ENCODE measurements around the gene PARVA.

Gene PARVA

DNA sequence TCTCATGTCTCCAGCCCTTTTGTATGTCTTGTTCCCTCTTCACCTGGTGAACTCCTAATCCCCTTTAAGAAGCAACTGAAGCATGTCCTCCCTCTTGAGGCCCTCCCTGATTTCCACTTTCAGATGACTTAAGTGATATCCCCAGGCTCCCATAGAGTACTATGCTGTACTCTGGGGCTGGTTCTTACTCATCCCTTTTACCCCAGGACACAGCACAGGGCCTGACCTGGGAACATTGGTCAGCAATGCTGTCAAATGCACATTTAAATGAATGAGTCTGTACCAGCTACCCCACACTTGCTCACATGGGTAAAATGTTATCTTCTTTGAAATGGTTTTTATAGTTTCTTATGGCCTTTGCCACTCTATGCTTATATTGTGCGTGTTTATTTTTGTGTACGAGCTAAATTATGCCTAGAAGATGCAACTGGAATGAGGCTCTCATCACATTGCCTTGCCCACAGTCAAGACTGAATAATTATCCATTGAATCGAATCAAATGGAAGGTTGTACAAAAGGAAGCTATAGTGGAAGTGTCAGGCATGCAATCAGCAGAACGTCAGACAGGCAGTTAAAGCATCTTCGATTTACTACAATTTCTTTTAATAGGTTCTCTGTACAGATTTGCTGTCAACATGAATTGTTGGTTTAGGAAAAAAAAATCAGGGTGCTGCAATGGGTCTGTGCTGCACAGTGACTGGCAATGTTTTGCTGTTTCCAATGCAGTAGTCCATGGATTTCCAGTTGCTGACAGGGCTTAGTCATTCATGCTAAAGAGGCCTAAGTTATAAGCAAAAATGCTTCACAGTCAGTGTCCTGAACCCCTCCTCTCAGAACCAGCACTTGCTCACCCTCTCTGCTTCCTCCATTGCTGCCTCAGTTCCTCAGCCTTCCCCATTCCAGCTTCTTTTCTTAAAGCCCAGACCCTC is 79.5 kb downstream of the PARVA start:
- no peak overlapping the region for H3K27ac ChIP-seq
- no peaks in the 10 kb centered on the region for H4K20me1 ChIP-seq
- TF ChIP-seq Cebpa-rat (IDR thresholded peaks at IDR 0.05): no peak
- H3K4me1 ChIP-seq: no peaks in the 10 kb centered on the region
- no peaks in the 10 kb centered on the region for H3K9me3 ChIP-seq
- H3K4me3 ChIP-seq: no peak overlapping the region
- no peak overlapping the region for H3K4me2 ChIP-seq
- no peaks in the 10 kb centered on the region for H3K27me3 ChIP-seq
- no peak overlapping the region for H3K9ac ChIP-seq
- H3K36me3 ChIP-seq: no peaks in the 10 kb centered on the region

DNA sequence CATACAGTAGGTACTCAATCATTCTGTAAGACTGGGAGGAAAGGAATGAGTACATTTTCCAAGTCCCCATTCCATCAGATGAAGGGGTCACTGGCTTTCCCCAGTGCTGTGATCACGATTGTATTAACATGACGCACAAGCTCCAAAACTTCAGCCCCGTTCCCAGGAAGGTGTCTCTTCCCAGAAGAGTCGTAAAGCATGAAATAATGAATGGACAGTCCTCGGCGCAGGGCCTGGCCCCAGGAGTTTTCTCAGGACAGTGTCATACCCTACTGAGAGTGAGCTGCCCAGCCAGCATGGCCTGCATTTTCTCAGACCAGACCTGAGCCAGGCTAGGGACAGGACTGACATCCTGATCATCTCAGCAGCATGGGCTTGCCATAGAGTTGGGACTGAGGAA is 80.7 kb downstream of the PARVA start:
- no peaks in the 10 kb centered on the region for H3K27me3 ChIP-seq
- H3K4me3 ChIP-seq: no peak overlapping the region
- no peaks in the 10 kb centered on the region for H3K4me1 ChIP-seq
- no peaks in the 10 kb centered on the region for H4K20me1 ChIP-seq
- H3K27ac ChIP-seq: no peak overlapping the region
- no peak for TF ChIP-seq Cebpa-rat (IDR thresholded peaks at IDR 0.05)
- H3K4me2 ChIP-seq: no peak overlapping the region
- H3K9me3 ChIP-seq: no peaks in the 10 kb centered on the region
- no peaks in the 10 kb centered on the region for H3K36me3 ChIP-seq
- no peak overlapping the region for H3K9ac ChIP-seq

DNA sequence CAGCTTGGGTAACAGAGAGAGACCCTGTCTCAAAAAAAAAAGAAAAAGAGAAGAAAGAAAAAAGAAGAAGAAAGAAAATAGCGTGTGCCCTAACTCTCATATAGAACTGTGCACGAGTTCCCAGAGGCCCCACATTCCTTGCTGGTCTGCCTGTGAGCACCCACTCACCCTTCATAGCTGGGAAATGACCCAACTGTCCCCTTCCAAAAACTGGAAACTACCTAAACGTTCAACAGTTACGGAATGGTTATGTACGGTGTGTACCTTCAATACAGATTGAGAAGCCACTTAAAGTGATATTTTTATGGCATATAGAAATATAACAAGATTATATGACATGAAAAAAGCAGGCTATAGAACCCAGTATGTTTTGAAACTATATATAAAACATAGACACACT is 82.0 kb downstream of the PARVA start:
- H3K4me3 ChIP-seq: no peak overlapping the region
- H3K4me2 ChIP-seq: no peak overlapping the region
- H3K9ac ChIP-seq: no peak overlapping the region
- H3K27ac ChIP-seq: no peak overlapping the region
- no peak for TF ChIP-seq Cebpa-rat (IDR thresholded peaks at IDR 0.05)
- H3K9me3 ChIP-seq: peaks cover 6% of the 10 kb centered on the region; the same call in 1 of the 2 replicates
- H3K36me3 ChIP-seq: no peaks in the 10 kb centered on the region
- H3K4me1 ChIP-seq: no peaks in the 10 kb centered on the region
- no peaks in the 10 kb centered on the region for H3K27me3 ChIP-seq
- H4K20me1 ChIP-seq: no peaks in the 10 kb centered on the region

DNA sequence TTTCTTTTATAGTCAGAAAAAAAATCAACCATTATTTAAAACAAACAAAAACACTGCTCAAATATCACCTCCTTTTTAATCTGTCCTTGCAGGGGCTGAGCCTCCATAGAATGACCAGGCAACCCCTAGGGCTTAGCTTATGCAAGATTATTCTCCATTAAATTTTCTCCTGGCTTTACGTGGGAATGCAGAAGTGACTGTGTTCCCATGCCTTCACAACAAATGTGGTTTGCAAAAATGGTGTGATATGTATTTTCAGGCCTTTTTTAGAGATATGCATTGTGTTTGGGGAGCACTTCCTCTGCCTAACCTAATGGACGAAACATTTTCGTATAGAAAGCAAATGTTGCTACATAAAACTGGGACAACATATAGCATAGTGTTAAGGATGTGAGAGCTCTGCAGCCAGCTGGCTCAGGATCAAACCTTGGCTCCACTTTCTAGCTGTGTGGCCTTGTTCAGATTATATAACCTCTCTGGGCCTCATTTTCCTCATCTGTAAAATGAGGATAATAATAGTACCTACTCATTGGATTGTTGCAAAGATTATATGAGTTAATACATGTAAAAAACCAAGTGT is 82.6 kb downstream of the PARVA start:
- no peaks in the 10 kb centered on the region for H3K36me3 ChIP-seq
- H3K27me3 ChIP-seq: no peaks in the 10 kb centered on the region
- TF ChIP-seq Cebpa-rat (IDR thresholded peaks at IDR 0.05): no peak
- no peak overlapping the region for H3K4me3 ChIP-seq
- H4K20me1 ChIP-seq: no peaks in the 10 kb centered on the region
- peaks cover 11% of the 10 kb centered on the region for H3K9me3 ChIP-seq
- H3K4me1 ChIP-seq: no peaks in the 10 kb centered on the region
- H3K9ac ChIP-seq: no peak overlapping the region
- no peak overlapping the region for H3K4me2 ChIP-seq
- H3K27ac ChIP-seq: no peak overlapping the region

DNA sequence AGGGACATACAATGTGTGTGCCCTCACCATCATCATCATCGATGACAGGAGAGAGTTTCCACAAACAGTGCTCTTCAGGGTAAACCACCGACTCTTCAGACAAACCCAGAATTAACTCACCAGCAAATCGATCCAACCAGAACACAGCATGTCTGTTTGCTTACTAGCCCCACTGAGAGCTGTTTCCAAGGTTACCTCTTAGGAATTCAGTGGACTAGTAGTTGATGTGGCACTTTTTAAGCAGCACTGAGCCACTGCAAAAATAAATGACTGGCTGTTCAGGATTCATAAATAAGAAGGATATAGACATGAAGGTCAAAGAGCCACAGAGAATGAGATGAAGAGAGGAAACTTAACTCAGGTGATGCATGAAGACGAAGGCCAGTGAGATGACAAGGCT is 83.1 kb downstream of the PARVA start:
- Histone ChIP-seq H3K36me3 (no peaks in the 10 kb centered on the region), H3K9me3 (peaks cover 14% of the 10 kb centered on the region), H3K27ac (no peak overlapping the region), H3K4me1 (no peaks in the 10 kb centered on the region), H3K27me3 (no peaks in the 10 kb centered on the region), H3K4me3 (no peak overlapping the region), H3K9ac (no peak overlapping the region), H3K4me2 (no peak overlapping the region), H4K20me1 (no peaks in the 10 kb centered on the region)
- no peak for TF ChIP-seq Cebpa-rat (IDR thresholded peaks at IDR 0.05)

DNA sequence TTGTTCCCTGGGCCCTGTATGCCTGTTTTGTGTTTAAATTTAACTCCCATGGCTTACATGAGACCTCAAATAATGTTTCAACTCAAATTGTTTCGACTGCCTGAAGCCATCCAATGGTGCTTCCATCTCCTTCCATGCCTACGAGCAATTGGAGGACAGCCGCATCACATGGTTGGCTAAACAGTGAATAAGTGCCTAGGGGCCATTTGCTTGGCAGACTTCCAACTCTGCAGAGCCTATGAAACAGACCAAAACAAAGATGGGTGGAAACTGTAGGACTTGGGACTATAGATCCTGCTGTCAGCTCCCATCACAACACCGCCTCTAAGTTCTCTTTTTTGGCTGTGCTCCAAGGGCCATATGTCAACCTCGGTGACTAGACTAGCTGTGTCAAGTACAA is 84.1 kb downstream of the PARVA start:
- H3K36me3 ChIP-seq: no peaks in the 10 kb centered on the region
- no peak for TF ChIP-seq Cebpa-rat (IDR thresholded peaks at IDR 0.05)
- H3K27ac ChIP-seq: no peak overlapping the region
- no peak overlapping the region for H3K4me3 ChIP-seq
- H3K9me3 ChIP-seq: peaks cover 14% of the 10 kb centered on the region
- no peak overlapping the region for H3K9ac ChIP-seq
- no peaks in the 10 kb centered on the region for H3K27me3 ChIP-seq
- H3K4me2 ChIP-seq: no peak overlapping the region
- no peaks in the 10 kb centered on the region for H3K4me1 ChIP-seq
- H4K20me1 ChIP-seq: no peaks in the 10 kb centered on the region

DNA sequence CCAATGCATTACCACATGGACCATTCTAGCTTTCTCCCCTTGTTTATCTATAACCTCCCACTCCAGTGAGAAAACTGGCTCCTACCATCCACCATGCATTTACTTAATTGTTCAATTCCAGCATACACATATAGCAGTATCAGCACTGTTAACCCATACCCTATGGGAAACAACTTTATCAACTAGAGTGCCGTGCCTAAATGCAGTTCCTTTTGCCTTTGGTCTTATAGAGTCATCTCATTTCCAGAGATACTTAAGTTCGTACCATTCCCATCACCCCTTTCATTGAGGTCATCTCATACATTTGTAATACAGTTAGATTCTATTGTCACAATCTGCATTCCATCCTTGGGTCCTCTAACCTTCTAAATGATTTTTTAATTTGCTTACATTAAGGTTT is 86.9 kb downstream of the PARVA start:
- Histone ChIP-seq H3K36me3 (no peaks in the 10 kb centered on the region), H3K4me2 (no peak overlapping the region), H4K20me1 (no peaks in the 10 kb centered on the region), H3K4me3 (no peak overlapping the region), H3K9me3 (peaks cover 14% of the 10 kb centered on the region), H3K27me3 (no peaks in the 10 kb centered on the region), H3K4me1 (no peaks in the 10 kb centered on the region), H3K27ac (no peak overlapping the region), H3K9ac (no peak overlapping the region)
- TF ChIP-seq Cebpa-rat (IDR thresholded peaks at IDR 0.05): no peak

DNA sequence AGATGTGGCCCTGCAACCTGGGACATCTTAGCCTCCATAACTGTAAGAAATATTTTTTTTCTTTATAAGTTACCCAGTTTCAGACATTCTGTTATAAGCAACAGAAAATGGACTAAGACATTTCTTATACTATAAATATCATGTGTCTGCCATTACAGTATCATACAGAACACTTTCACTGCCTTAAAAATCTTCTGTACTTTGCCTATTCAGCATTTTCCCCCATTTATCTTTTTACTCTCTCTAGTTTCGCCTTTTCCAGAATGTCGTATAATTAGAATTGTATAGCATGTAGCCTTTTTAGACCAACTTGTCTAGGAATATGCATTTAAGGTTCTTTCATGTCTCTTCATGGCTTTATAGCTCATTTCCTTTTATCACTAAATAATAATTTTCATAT is 88.0 kb downstream of the PARVA start:
- Histone ChIP-seq H3K9me3 (peaks cover 14% of the 10 kb centered on the region), H3K4me3 (no peak overlapping the region), H3K27me3 (no peaks in the 10 kb centered on the region), H3K27ac (no peak overlapping the region), H3K4me1 (no peaks in the 10 kb centered on the region), H3K4me2 (no peak overlapping the region), H3K36me3 (no peaks in the 10 kb centered on the region), H3K9ac (no peak overlapping the region), H4K20me1 (no peaks in the 10 kb centered on the region)
- no peak for TF ChIP-seq Cebpa-rat (IDR thresholded peaks at IDR 0.05)

DNA sequence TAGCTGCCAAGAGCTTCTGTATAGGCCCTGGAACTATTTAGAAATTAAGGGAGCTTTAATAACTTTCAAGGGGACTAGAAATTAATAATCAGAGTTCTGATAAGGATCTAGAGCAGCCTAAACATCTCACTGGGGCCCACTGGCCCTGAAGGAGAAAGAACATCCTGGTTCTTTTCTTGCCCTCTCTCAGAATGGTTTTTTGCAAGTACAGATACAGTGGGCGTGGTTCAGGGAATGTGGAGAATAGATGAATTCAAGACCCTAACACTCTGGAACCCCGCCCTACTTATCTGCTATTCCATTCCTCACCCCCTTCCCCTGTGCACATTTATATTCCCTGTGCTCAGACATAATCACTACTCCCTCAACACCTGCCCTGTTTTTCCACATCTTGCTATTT is 90.2 kb downstream of the PARVA start:
- Histone ChIP-seq H3K27ac (no peak overlapping the region), H3K4me2 (no peak overlapping the region), H3K27me3 (no peaks in the 10 kb centered on the region), H3K9me3 (peaks cover 14% of the 10 kb centered on the region), H4K20me1 (no peaks in the 10 kb centered on the region), H3K36me3 (no peaks in the 10 kb centered on the region), H3K4me1 (no peaks in the 10 kb centered on the region), H3K9ac (no peak overlapping the region), H3K4me3 (no peak overlapping the region)
- TF ChIP-seq Cebpa-rat (IDR thresholded peaks at IDR 0.05): no peak

DNA sequence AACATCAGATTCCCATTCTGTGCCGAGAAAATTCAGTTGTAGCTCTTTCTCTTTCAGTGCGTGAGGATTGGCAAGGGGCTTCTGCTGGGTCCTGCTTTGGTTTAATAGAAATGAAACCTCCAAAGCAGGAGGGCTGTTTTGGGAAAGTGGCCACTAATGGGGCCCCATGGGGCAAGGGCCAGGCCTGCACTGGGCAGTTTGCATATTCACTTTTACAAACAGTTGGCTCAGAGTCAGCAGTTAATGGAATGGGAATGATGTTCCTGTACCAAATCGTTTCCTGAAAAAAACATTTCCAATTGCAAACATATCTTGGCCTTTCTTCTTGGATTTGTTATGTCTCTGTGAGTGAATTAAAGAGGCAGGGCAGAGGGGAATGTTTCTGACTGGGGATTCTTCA is 92.1 kb downstream of the PARVA start:
- Histone ChIP-seq H3K9me3 (peaks cover 7% of the 10 kb centered on the region), H3K4me1 (peaks cover 6% of the 10 kb centered on the region), H3K9ac (no peak overlapping the region), H3K27me3 (no peaks in the 10 kb centered on the region), H3K4me3 (no peak overlapping the region), H3K36me3 (no peaks in the 10 kb centered on the region), H3K4me2 (no peak overlapping the region), H3K27ac (no peak overlapping the region), H4K20me1 (no peaks in the 10 kb centered on the region)
- TF ChIP-seq Cebpa-rat (IDR thresholded peaks at IDR 0.05): no peak

Measured in BLaER1 (cell line).